Diencephalon (tissue), 1 donor: ENCODE data around the gene CHMP6. TPM values are rescaled to one million over a fixed set of nuclear protein-coding genes. Genes with fewer than 3 reads are reported as not detected.

Experiments
- total RNA-seq: library from RNA; depleted of rRNA; stranded (reverse); fragments of >200 nt; gene quantifications from one replicate; pipeline ENCODE4 v1.2.3, GENCODE V29; 2014

Gene CHMP6
- total RNA-seq = 22.6 TPM

DNA sequence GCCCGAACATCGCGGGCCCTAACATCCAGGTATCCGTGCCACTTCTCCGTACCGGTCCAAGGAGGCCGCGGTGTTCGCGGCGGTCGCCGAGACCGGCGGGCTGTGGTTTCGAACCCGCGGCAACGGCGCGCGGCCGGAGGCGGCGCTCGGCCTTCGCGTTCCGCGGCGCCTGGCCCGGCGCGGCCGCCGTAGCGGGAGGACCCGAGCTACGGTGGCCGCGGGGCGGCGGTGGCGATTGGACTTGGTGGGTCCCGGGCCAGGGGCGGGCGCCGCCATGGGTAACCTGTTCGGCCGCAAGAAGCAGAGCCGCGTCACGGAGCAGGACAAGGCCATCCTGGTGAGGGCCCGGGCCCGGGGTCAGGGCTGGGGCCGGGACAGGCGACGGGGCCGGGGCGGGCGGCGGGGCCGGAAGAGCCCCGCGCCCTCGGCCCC lies at the start of gene CHMP6:
Gene CHMP6, plus strand, starts transcription at position 197 of the 432 bp plus-strand sequence. Its CDS starts 78 bp downstream, at position 275.

DNA sequence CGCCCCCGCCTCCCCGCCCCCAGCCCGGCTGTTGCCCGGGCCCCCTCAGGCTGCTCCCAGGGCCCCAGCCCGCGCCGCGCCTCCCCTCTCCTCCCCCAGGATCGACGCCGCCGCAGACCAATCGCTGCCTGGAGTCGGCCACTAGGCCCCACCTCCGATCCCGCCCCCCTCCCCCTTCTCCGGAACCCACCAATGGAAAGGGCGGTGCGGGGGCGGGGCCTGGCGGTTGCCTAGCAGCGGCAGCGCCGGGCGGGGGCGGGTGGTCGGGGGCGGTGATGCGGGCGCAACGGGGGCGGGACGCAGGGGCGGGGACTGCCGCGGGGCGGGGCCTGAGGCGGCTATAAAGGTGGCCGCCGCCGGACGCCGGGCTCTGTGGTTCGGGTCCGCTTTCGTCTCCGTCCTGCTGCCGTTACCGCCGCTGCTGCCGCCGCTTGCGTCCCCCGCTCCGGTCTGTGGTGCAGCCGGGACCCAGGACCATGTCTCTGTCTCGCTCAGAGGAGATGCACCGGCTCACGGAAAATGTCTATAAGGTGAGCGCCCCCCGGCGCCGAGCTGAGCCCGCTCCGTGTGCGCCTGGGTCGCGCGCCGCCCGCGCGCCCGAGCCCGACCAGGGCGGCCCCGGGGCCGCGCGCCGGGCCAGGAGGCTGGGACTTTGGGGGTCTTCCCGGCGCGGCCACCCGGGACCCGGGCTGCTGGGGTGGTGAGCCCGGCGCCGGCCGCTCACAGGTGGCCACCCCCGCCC lies 43.3 kb downstream of the CHMP6 start, which contains the start of gene BAIAP2:
Gene BAIAP2, plus strand, starts transcription at position 373 of the 742 bp plus-strand sequence. Its CDS starts 104 bp downstream, at position 477.

Other genes starting within 250 kb of the CHMP6 start
- 13.4 TPM for gene BAIAP2, start 43.3 kb downstream of the CHMP6 start, total RNA-seq
- not detected for gene PVALEF, start 173.7 kb downstream of the CHMP6 start, total RNA-seq
- gene AATK, start 174.4 kb downstream of the CHMP6 start, total RNA-seq = 17.8 TPM
- 11.1 TPM for gene CEP131, start 231.1 kb downstream of the CHMP6 start, total RNA-seq
- gene TEPSIN, start 247.2 kb downstream of the CHMP6 start, total RNA-seq = 8.5 TPM
- 28.1 TPM for gene NDUFAF8, start 247.5 kb downstream of the CHMP6 start, total RNA-seq